ENCODE measurements around the gene NKD1.
"Not testable (repeated sequence)": the region's sequence is repeated elsewhere in the genome, so short reads cannot be mapped to it uniquely, and the experiment has no call there.

The NKD1 gene

DNA sequence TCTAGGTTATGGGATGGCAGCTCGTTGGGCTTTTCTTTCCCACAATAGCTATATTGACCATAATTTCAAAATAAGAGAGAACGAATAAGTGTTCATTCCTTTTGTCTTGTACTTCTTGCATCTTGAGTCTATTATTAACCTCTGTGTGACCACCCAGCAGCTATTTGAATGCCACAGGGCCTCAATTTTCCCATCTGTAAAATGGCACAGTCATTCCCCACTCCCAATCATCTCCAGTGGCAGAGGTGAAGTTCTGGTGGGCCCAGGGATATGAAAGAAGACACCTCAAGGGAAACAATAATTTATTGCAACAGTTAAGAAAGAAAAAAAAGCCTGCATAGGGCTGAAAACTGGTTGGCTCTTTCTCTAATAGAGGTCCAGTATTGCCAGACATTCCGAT is 28.6 kb upstream of the NKD1 start:
- DNase-seq (ENCODE audit: low read depth): no peak

DNA sequence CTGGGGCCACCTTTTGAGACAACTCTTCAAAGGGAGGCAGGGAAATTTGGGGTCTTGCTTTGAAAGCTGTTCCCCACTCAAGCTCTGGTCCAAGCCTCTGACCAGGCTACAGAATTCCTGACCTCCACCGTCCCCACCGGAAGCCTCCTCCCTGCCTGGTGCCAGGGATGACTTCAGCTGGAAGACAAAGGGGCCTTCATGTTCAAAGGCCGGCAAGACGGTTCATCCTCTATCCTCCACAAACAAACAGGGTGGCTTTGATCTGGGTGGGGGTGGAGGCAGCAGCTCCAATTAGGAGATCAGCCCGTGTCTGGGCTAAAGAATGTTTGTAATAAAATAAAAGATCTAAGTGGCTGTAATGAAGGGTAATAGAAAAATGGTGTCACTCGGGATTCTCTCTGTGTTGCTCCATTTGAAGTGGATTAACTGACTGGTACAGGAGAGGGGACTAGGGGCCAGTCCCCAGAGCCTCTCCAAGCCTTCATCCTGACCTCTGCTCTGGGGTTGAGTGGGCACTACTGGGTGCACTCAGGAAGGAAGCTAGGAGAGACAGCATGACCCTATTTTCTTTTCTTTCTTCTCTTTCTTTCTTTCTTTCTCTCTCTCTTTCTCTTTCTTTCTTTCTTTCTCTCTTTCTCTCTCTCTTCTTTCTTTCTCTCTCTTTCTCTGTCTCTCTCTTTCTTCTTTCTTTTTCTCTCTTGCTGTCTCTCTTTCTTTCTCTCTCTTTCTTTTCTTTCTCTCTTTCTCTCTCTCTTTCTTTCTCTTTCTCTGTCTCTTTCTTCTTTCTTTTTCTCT is 27.5 kb upstream of the NKD1 start:
- no peak for DNase-seq (ENCODE audit: low read depth)

DNA sequence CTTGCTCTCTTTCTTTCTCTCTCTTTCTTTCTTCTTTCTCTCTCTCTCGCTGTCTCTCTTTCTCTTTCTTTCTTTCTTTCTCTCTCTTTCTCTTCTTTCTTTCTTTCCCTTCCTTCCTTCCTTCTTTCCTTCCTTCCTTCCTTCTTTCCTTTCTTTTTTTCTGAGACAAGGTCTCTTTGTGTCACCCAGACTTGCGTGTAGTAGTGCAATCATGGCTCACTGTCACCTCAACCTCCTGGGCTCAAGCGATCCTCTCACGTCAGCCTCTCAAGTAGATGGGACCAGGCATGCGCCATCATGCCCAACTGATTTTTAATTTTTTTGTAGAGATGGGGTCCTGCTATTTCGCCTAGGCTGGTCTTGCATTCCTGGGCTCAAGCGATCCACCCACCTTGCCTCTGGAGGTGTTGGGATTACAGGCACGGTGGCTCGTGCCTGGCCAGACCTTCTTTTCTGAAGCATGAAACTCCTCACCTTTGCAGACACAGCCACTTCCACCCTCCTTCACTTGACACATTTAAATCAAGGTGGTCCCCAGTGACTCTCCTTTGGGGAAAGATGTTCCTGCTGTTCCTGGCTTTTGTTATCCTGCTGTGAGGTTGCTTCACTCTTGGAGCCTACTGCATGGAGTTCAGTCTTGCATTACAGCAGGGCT is 26.8 kb upstream of the NKD1 start:
- no peak for DNase-seq (ENCODE audit: low read depth)

DNA sequence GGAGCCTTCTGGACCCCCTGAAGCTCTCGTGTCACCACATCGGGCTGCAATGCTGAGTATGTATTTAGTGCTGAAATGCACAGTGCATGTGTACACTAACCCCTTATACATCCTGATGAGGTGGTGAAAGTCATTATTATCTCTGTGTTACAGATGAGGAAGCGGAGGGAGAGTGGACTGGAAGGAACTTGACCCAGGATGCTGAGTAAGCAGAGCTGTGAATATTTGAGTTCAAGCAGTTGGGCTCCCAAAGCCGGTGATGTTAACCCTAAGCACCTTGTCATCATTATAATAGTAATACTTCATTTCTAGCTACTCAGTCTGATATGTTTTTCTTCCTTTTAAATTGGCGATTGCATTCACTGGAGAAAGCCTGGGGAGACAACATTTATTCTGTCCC is 25.9 kb upstream of the NKD1 start:
- no peak for DNase-seq (ENCODE audit: low read depth)

DNA sequence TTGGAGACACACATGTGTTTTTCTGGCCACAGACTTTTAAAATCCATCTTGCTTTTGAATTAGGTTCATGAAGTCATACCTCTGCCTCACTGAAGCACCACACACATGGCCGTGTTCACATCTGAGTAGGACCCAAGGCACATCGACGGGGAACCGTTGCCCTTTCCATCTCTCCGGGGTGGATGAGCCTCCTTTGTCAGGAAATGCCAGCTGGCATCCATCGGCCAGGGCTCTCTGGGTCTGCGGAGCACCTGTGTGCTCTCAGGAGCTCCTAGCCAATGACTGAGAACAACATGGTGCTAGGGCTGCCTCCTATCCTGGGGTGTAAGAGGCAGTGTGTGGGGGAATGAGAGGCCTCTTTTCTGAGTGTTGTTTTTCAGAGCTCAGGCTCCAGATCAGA is 24.5 kb upstream of the NKD1 start:
- DNase-seq (ENCODE audit: low read depth): no peak

DNA sequence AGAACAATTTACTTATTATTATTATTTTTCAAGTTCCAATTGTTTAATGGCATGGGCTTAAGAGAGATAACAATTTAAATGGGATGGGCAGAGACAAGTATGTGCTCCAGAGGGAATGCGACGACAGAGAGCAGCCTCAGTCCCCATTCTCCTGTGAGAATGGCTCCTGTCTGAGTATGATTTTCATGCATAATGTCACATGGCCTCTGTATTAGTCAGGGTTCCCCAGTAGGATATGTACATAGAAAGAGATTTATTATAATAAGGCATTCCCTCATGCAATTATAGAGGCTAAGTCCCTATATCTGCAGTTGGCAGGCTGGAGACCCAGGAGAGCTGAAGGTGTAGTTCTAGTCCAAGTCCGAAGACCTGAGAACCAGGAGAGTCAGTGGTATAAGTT is 22.9 kb upstream of the NKD1 start:
- DNase-seq (ENCODE audit: low read depth): no peak

DNA sequence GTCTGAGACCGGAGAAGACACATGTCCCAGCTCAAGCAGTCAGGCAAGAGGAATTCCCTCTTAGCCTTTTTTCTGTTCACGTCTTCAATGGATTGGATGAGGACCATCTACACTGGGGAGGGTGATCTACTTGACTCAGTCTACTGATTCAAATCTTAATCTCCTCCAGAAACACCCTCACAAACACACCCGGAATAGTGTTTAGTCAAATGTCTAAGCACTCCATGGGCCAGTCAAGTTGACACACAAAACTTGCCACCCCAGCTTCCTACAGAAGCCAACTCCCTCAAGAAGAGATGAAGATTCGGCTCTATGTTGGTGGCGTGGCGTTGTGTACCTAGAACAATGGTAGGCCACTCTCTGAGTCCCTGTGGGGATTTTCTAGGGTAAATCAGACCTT is 22.5 kb upstream of the NKD1 start:
- no peak for DNase-seq (ENCODE audit: low read depth)

DNA sequence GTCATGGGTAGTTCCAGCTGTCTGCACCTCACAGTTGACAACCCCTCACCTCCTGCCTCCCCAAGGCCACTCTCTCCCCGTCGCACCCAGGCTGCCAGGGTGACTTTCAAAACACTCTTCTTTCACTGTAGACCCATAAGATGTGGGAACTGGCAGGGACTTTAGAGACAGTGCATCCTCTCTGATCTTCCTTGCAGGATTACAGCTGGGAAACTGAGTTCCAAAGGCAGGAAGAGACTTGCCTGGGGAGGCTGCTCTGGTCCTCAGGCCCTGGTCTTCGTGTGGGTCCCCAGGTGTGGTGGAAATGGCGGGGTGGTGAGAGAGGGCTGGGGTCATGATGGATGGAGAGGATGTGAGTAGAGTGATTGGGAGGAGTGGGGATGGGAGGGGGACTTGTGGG is 21.9 kb upstream of the NKD1 start:
- DNase-seq (ENCODE audit: low read depth): no peak

DNA sequence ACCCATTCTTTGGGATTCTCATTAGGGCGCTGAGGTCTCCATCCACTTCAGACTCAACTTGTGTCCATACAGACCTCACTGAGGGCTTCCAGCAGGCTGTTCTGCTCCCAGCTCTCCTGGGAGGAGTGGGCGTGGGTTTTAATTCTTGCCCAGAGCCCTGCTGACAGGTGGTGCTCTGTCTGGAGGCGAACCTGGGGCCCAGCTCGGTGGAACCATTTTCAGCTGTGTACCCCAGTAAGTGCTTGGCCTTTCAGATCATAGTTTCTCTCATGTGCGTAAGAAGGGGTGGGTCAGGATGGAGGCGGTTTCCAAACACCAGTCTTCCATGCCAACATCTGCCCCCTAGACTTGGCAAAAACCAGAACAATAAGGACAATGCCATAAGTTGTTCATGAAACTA is 21.4 kb upstream of the NKD1 start:
- no peak for DNase-seq (ENCODE audit: low read depth)

DNA sequence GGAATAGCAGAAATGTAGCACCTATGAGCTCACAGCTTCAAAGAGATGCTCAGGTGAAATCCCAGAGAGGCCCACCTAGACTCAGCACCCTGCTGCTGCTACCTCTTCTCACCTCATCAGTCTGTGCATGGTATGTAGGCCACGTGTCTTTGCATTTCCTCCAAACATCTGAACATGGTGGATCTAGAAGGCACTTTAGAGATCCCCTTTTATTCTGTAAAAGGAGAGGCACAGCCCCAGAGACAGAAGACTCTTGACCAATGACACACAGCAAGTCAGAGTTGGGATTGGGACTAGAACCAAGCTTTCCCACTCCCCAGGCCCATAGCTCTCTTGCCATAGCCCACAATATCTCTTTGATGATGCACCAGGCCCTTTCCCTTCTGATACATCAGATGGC is 19.4 kb upstream of the NKD1 start:
- no peak for DNase-seq (ENCODE audit: low read depth)

DNA sequence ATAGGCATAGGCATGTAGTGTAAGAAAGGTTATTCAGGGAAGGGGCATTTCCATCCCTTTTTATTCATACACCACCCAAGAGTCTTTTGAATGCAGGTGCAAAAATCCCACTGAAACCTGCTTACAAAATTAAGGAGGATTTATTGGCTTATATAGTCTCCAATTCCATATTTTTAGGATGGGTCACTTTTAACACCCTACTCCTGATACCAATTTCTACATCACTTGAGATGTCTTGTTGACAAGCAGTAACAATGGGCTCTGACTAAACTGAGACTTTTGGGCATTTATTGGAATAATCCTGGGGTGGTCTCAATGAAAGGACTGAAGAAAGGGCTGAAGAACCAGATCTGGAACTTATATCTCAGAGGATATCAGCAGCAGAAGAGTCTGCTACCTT is 18.9 kb upstream of the NKD1 start:
- no peak for DNase-seq (ENCODE audit: low read depth)

DNA sequence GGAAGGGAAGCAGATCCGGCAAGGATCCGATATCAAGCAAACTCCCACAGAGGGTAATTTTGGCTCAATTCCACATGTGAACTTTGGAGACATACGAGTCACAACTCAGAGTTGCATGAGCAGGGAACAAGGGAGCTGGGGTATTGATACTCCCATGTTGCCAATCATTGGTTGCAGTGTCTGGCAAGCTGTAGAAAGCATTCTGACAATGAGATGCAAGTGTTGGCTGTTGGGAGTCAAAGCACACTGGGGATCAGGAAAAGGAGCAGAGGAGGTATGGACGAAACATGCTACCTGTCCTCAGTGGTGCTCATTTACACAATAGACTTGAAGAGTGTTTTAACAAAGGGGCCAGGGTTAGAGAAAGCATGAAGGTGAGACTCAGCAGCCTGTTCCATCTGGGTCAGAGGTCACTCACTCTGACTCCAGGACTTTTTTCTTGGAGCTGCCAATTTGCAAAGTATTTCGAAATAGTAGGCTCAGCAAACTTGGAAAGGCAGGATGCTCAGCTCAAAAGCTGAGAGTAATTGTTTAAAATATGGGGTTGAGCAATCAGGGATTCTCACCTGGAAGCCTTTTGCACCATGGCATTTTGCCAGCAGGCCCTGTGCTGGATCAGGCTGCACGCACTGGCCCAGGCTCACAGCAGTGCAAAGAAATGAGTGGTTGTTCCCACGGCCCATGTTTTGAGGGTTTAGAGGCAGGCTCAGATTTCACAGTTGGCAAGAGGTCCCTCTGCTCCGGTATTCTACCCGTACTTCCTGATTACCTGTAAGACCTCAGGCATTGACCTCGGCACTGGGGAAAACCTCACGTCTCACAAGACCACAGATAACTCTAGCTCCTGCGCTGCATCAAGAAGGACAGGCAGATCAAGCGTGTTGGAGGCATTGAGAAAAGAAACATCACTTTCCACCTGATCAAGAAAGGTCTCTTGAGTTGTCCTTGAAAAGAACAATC is 17.6 kb upstream of the NKD1 start:
- no peak for DNase-seq (ENCODE audit: low read depth)

DNA sequence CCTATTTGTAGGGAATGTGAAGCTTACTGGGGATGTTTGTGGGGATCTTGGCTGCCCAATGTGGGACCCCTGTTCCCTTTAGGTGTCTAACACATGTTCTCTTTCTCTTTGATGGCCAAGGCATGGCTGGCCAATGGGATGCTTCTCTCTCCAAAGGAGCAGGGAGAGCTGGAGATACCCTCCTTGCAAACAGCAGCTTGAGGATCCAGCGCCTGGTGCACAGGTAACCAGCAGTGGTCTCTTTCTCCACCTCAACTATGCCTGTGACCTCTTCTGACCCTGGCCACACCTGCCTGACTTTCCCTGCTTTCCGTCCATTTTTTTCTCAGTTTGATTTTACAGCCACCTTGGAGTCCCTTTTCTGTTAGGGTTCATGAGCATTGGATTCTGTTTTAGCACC is 16.8 kb upstream of the NKD1 start:
- no peak for DNase-seq (ENCODE audit: low read depth)

DNA sequence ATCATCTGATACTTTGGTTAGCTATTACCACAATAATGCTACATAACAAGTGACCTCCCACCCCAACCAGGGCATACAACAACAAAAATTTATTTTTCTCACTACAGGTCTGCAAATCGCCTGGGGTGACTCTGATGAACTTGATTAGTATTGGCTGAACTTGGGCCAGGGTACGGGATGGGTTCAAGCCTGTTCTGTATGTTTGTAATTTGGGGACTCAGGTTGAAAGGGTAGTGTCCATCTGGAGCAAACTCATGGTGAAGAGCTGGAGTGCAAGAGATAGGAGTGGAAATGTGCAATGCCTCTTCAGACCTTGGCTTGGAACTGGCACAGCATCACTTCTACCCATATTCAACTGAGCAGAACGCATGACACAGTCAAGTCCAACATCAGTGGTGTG is 16.3 kb upstream of the NKD1 start:
- DNase-seq (ENCODE audit: low read depth): no peak

DNA sequence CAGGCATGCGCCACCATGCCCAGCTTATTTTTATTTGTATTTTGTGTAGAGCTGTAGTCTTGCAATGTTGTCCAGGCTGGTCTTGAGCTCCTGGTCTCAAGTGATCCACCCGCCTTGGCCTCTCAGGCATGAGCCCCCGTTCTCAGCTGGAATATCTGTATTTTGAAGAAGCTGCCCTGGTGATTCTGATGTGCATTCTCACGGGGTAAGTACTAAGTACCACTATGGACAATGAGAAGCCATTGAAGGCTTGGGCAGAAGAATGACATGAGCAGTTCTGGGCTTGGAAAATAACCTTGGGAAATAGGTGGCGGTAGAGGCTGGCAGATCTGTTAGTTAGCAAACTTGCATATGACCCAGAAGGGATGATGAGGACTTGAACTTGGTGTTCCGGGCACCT is 15.6 kb upstream of the NKD1 start:
- DNase-seq (ENCODE audit: low read depth): no peak

DNA sequence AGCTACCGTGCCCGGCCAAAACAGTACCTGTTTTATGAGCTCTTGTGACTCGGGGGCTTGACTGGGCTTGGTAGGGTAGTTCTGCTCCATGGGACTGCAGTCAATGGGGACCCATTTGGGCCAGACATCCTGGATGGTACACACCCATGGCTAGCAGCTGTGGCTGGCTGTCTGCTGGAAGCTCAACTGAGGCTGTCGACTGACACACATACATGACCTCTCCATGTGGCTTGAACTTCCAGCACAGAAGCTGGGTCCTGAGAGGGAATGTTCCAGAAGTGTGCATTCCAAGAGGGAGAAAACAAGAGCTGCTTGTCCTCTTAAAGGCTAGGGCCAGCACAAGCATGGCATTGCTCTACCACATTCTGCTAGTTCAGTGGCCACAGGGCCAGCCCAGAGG is 14.9 kb upstream of the NKD1 start:
- no peak for DNase-seq (ENCODE audit: low read depth)

DNA sequence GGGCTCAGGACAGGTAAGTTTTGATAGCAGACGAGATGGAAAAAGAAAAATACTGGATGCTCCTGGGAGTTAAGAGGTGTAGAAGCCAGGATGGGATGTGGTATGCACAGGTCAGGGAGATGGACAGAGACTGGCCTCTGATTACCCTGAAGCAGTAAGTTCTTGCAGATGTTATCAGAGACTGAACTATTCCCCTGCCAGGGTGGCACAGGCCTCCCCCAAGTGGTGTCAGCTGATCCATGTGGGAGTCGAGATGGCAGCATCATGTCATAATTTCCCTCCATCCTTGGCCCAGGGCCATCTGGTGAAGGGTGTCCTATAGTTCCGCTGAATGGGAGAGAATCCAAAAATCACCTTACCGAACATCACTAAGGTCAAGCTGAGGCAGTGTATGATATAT is 14.1 kb upstream of the NKD1 start:
- DNase-seq (ENCODE audit: low read depth): no peak

DNA sequence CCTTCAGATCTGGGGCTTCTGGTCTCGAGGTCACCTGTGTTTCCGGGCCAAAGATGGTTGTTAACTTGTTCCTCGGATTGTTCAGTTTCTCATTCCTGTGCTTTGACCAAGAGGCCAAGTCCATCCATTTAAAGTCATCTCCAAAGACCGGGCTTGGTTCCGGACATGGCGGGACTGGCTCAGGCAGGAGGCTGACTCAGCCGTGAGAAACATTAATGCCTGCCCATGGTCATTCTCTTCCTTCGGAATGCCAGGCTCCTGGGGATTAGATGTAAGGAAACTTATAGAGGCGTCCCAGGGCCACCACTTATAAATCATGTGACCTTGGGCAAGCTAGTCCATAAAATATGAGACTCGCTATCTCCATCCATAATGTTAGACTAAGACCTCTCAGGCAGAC is 13.6 kb upstream of the NKD1 start:
- DNase-seq (ENCODE audit: low read depth): no peak

DNA sequence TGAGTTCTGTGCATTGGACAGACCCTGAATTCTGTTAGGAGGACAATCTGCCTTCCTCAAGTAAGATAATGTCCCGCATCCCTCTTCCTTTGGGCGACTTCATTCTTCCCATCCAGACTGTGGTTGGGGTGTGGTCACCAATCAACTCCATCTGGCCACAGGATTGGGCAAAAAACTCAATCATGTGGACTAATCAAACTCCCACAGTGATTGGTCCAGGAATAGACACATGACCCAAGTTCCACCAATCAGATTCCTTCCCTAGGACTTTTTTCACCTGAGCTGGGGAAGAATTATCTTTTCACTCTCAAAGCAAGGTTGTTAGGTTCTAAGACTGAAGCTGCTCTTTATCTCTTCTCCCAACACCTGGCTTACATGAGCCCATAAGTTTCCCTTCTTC is 13.2 kb upstream of the NKD1 start:
- DNase-seq (ENCODE audit: low read depth): no peak

DNA sequence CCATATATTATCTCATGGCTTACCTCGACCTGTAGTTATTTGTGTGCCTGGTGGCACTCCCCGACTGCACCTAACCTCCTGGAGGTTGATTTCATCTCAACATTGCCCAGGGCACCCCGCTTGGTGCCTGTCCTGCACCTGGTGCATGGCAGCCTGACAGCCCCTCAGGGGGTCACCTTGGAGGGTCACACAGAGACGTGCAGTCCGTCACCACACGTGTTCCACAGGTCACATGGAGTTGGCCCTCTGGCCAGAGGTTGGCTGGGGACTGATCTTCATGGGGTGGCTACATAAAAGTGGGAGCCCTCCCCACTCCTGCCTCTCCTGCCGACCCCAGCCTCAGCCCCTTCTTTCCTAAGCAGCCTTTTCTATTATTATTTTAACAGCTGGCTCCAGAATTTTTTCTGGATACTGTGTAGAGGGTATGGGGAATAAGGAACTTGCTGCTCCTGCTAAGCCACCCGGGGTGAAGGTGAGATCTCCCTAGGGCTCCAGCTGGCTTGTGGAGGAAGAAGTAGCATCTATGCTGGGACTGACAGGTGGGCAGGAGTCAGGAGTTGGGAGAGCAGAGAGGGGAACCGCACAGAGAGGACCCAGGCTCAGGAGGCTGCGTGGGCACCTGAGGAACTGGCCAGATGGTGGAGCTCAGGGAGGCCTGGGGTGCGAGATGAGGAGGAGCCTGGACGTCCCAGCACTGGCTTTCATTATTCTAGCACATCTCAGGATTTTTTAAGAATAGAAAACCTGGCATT is 12.5 kb upstream of the NKD1 start:
- no peak for DNase-seq (ENCODE audit: low read depth)

DNA sequence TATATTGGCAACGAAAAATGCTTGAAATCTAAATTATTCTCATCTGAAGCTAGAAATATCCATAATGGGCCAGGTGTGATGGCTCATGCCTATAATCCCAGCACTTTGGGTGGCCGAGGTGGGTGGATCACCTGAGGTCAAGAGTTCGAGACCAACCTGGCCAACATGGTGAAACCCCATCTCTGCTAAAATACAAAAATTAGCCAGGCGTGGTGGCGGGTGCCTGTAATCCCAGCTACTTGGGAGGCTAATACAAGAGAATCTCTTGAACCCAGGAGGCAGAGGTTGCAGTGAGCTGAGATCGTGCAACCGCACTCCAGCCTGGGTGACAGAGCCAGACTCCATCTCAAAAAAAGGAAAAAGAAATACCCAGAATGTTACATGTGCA is 11.9 kb upstream of the NKD1 start:
- DNase-seq (ENCODE audit: low read depth): not testable (repeated sequence)

All from non-pigmented ciliary epithelial cell (primary cell).